NCI-H526 treated with DMSO at 0.1 percent for 48 hours (cell line): ENCODE measurements around the gene PPM1K.
"Not testable (repeated sequence)": the region's sequence is repeated elsewhere in the genome, so short reads cannot be mapped to it uniquely, and the experiment has no call there.

ENCODE experiments used
- DNase-seq: peaks from one replicate; lab custom pipeline; 2025; lab: John Stamatoyannopoulos, UW

PPM1K gene

GRCh38 chr4:88284439-88285234 lies at the start of gene PPM1K:
Gene PPM1K (minus strand): TSS chr4:88284561. CDS start chr4:88278583, 5,978 bp downstream.
- DNase-seq, result peak; percentile 86

- no peak for DNase-seq
These were observed 49.5 kb upstream of the PPM1K start for GRCh38 chr4:88333741-88334405.

GRCh38 chr4:88327665-88328064 lies 43.3 kb upstream of the PPM1K start:
- DNase-seq, result no peak

GRCh38 chr4:88320780-88321373 lies 36.5 kb upstream of the PPM1K start:
- no peak for DNase-seq

- no peak for DNase-seq
These were observed 35.9 kb upstream of the PPM1K start for GRCh38 chr4:88320224-88320779.

GRCh38 chr4:88318751-88319350 lies 34.5 kb upstream of the PPM1K start:
- no peak for DNase-seq

GRCh38 chr4:88315460-88316017 lies 31.2 kb upstream of the PPM1K start:
- DNase-seq, result no peak

GRCh38 chr4:88313088-88313624 lies 28.8 kb upstream of the PPM1K start:
- not testable (repeated sequence) for DNase-seq

- no peak for DNase-seq
These were observed 24.2 kb upstream of the PPM1K start for GRCh38 chr4:88308587-88308986.

GRCh38 chr4:88297725-88298454 lies 13.5 kb upstream of the PPM1K start:
- no peak for DNase-seq

GRCh38 chr4:88297212-88297516 lies 12.8 kb upstream of the PPM1K start:
- DNase-seq, result no peak

- DNase-seq, result no peak
These were observed 12.3 kb upstream of the PPM1K start for GRCh38 chr4:88296413-88297211.

- DNase-seq, result no peak
These were observed 11.3 kb upstream of the PPM1K start for GRCh38 chr4:88295656-88296055.

- DNase-seq, result no peak
These were observed 6.6 kb upstream of the PPM1K start for GRCh38 chr4:88291003-88291402.

GRCh38 chr4:88286897-88287296 lies 2.5 kb upstream of the PPM1K start:
- DNase-seq, result no peak

- no peak for DNase-seq
These were observed 883 bp upstream of the PPM1K start for GRCh38 chr4:88285235-88285653.

GRCh38 chr4:88283661-88284438 lies 511 bp downstream of the PPM1K start:
- DNase-seq, result peak; percentile 27

GRCh38 chr4:88280228-88280795 lies 4.0 kb downstream of the PPM1K start:
- DNase-seq, result no peak

- no peak for DNase-seq
These were observed 6.6 kb downstream of the PPM1K start for GRCh38 chr4:88277711-88278225.
